ENCODE results near the gene MED14.

Gene MED14

DNA sequence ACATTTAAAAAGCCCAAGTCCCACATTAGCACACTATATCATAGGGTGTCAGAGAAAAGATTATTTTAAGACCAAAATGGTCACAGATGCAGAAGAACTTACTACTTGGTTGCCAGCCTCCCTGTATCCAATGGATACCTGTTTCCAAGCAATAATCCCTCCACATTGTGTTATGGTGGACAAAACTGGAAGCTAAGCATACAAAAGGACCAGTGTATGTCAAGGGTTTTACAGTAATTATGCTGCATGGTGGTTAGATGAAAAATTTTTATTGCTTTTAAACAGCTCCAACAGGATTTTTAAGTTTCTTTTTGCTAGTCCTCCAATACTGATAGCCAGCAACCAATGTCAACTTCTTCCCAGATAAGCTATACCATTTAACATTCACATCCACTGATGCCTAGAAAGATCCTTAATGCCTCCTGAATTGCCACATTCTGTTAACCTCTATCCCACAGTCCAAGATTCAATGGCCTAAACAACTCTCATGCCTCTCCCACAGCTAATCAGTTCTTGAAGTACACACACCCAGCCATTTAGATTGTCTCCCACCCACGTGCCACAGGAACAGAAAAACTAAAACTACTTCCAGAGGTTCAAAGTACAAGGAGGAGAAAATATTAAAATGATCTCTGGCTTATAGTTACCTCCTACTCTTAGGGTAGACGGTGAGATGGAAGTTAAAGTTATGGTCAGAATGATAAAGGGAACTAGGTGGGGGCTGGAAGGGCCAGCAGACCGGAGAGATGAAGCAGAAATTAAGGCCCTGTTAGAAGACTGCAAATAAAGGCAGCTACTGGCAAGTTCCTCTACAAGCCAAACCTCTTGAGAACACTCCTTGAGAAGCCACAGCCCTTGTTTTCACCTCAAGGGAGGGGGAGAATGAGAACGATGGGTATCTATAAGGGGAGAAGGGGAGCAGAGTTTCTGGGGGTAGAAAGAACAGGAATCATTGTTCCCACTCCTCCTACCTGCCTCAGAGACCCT is 5.5 kb downstream of the MED14 start:
- in situ Hi-C loops (cut with MboI; ENCODE audit: low sequenced_read_pairs): no loop called here

DNA sequence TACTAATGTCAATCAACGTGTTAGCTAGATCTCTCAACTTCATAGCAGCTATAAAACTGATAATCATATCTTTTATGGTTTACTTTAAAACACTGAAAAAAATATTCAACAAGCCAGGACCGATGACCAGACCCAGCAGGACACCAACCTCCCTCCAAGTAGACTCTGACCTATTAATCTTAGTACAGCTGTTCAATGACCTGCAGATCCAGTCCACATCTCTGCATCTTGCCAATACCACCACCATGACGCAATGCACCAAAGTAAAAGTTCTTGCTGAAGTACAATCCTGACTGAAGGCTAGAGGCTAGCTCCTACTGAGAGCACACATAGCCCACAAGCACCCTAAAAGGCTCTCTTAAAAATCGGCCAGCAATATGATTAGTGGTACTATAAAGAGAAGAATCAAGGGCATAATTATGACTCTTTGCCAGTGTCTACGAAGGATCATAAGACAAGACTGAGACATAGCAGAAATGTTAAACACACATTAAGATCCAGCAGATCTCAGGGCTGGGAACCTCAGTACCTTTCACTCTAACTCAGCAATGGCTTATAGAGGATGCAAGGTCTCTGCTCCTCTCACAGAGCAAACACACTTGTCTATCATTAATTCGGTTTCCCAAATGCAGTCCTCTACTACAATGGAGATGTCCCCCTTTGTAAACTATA is 7.6 kb downstream of the MED14 start:
- in situ Hi-C loops (cut with MboI; ENCODE audit: low sequenced_read_pairs): no loop called here

DNA sequence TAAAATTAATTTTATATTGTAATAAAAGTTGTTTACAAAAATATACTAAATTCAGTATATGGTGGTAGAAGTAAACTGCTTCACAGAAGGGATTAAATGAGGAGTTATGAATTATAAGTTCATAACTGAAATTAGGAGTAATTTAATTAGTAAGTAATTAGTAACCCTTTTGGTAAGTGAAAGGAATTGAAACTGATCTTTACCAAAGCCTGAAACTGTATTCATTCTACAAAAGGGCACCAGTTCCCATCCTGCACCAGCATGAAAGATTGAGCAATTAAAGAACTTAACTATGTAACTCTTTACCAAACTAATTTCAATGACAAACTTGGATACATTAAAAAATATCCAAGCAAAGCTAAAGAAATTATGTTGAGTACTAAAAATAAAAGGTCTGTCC is 8.2 kb downstream of the MED14 start:
- in situ Hi-C loops (cut with MboI; ENCODE audit: low sequenced_read_pairs): no loop called here

DNA sequence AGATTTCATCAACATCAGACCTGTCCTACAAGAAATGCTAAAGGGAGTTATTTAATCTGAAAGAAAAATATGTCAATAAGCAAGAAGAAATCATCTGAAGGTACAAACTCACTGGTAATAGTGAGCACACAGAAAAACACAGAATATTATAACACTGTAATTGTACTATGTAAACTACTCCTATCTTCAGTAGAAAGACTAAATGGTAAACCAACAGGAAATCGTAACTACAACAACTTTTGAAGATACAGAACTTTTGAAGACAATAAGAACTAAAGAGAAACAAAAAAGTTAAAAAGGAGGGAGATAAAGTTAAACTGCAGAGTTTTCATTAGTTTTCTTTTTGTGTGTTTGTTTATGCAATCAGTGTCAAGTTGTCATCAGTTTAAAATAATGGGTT is 12.4 kb downstream of the MED14 start:
- in situ Hi-C loops (cut with MboI; ENCODE audit: low sequenced_read_pairs): no loop called here

DNA sequence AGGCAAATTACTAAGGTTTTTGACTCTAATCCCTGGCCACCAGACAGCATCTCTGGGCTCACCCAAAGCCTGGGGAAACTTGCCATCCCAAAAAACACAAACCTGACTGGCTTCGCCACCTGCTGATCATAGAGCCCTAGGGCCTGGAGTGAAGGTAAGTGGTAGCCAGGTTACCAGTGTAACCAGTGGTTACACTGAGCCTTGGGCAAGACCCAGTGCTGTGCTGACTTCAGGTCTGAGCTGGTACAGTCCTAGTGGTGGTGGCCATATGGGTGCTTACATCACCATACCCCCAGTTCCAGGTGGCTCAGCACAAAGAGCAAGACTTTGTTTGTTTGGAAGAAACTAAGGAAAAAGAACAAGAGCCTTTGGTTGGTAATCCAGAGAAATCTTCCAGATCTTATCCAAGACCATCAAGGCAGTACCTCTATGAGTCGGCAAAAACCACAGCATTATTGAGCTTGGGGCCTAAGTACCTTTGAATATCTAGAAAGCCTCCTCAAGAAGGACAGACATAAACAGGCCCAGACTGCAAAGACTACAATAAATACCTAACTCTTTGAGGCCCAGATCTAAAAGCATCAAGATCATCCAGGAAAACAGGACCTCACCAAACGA is 13.7 kb downstream of the MED14 start:
- in situ Hi-C loops (cut with MboI; ENCODE audit: low sequenced_read_pairs): no loop called here

DNA sequence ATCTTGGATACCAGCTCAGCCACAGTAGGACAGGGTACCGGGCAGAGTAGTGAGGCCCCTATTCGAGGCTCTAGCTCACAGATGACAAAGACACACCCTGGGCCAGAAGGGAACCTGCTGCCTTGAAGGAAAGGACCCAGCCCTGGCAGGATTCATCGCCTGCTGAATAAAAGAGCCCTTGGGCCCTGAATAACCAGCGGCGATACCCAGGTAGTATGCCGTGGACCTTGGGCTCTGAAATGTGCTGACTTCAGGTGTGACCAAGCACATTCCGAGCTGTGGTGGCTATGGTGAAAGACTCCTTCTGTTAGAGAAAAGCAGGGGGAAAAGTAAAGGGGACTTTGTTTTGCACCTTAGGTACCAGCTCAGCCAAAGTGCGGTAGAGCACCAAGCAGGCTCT is 14.6 kb downstream of the MED14 start:
- in situ Hi-C loops (cut with MboI; ENCODE audit: low sequenced_read_pairs): no loop called here

DNA sequence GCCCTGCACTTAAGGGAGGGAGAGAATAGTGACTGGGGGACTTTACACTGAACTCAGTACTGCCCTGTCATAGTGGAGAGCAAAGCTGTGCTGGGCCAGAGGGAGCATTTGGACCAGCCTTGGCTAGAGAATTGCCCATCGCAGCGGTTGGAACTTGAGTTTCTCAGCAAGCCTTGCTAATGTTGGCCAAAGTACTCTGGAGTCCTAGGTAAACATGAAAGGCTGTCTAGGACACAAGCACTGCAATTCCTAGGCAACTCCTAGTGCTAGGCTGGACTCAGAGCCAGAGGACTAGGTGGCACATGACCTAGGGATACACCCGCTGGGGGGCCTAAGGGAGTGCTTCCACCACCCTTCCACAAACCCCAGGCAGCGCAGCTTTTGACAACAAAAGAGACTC is 15.0 kb downstream of the MED14 start:
- in situ Hi-C loops (cut with MboI; ENCODE audit: low sequenced_read_pairs): no loop called here

DNA sequence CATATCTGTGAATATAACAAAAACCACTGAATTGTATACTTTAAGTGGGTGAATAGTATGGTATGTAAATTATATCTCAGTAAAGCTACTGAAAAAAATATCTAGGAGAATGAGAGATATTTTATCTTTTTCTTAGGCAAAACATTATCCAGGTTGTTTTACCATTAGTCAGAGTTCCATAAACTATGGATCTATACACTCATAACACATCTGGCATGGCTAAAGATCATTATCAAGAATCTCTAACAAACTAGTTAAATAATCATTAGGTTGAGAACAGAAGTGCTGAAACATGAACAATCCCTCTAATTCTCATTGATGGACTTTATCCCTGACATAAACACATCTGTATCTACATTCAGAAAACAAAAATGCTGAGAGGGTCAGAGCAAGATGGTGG is 15.6 kb downstream of the MED14 start:
- in situ Hi-C loops (cut with MboI; ENCODE audit: low sequenced_read_pairs): no loop called here

DNA sequence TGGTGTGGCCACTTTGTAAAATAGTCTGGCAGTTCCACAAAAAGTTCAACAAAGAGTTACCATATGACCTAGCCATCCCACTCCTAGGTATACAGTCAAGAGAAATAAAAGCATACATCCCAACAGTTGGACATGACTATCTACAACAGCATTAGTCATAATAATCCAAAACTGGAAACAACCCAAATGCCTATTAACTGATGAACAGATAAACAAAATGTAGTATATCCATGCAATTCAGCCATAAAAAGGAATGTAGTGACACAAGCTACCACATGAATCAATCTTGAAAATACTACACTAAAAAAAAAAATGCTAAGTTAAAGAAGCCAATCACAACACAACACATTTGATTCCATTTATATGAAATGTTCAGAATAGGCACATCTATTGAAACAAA is 16.1 kb downstream of the MED14 start:
- in situ Hi-C loops (cut with MboI; ENCODE audit: low sequenced_read_pairs): no loop called here

DNA sequence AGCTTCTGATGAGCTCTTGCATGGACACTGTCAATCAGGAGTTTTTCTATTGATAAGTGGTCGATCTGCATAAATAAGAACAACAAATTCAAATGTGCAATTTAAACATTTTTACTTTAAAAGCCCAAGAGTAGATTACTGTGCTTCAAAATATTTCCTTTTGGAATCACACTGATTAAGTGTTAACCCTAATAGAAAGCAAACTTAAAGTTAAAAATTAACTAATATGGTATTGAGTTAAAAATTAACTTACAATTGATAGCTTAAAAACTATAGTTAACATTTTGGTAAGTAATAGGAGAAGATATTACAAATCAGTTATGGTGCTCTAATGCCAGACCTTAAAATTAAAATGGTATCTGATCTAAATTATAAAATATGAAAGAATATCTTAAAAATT is 25.9 kb downstream of the MED14 start:
- in situ Hi-C loops (cut with MboI; ENCODE audit: low sequenced_read_pairs): no loop called here

DNA sequence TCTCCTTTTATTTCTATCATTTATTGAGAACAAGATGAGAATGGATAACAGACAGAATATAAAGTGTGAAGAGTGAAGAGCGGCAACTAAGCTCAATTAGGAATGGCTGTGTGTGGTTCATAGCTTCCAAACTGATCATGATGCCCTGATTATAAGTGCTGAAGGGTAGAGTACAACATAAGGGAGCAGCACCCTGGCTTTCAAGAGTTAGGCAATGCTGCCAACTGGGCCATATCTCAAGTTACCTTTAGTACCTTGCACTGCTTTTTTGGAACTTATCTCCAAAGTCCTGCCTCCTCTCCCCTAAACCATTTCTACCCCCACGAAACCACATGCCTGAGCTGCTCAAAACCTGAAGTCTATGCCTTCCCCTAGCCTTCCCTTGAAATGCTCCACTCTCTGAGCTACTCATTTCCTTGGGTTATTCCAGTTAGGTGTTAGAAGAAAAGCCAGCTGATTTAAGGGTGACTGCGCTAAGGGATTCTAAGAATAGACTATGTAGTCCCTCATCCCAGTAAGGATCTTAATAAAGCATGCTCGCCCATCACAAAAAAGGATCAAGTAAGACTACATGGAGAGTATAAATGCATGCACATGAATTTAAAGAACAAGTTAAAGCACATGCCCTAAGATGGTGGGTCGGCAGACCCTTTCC is 29.6 kb downstream of the MED14 start:
- in situ Hi-C loops (cut with MboI; ENCODE audit: low sequenced_read_pairs): no loop called here

DNA sequence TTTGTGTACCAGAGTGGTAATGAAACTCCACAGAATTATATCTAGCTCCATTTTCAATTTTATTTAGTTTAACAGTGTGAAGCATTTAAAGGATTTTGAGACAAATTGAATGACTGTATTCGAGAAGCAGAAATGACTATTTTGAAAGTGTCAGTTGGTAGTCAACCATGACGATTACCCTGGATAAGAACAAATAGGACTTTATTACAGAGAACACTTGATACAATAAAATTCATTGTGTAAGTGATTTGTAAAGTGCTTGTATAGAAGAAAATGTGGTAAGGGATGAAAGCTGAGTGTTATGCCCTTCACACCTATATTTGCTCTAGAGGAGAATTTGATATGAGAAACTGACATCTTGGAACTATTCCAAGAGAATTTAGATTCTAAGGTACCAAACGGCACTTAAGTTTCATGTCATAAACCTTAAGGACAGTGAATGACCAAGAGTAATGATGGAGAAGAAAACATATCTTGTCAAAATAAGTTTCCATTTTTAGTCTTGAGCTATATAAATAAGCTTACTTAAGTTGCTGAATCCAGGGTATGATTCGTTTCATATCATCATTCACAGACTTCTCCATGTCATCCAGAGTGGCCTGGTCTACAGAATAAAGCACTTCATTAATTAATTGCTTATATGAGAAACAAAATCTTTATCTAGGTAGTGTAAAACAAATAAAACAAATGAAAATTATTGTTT is 34.6 kb downstream of the MED14 start:
- in situ Hi-C loops (cut with MboI; ENCODE audit: low sequenced_read_pairs): no loop called here

DNA sequence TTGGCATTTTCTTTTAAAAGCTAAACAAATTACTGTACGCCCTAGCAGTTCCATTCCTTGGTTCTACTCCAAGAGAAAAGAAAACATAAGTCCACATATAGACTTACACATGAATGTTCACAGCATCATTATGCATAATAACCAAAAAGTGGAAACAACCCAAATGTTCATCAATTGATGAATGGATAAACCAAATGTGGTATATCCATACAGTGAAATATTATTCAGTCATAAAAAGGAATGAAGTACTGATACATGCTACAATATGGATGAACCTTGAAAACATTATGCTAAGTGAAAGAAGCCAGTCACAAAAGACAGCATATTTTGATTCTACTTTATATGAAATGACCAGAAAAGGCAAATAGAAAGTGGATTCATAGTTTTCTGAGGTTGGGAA is 36.5 kb downstream of the MED14 start:
- in situ Hi-C loops (cut with MboI; ENCODE audit: low sequenced_read_pairs): loop anchor here (25.0 kb wide), 1 partner anchor 463 kb away; no protein-coding TSS in a partner anchor

DNA sequence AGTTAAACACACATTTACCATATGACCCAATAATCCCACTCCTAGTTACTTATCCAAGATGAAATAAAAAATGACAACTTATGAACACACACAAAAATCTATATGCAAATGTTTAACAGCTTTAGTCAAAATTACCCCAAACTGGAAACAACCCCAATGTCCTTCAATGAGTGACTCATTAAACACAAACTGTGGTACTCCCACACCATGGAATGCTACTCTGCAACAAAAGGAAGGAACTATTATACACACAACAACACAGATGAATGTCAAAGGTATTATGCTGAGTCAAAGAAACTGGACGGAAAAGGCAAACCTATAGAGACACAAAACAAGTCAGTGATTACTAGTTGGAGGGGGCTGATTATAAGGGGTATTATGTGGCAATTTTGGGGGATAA is 40.5 kb downstream of the MED14 start:
- in situ Hi-C loops (cut with MboI; ENCODE audit: low sequenced_read_pairs): loop anchor here (25.0 kb wide), 1 partner anchor 467 kb away; no protein-coding TSS in a partner anchor

DNA sequence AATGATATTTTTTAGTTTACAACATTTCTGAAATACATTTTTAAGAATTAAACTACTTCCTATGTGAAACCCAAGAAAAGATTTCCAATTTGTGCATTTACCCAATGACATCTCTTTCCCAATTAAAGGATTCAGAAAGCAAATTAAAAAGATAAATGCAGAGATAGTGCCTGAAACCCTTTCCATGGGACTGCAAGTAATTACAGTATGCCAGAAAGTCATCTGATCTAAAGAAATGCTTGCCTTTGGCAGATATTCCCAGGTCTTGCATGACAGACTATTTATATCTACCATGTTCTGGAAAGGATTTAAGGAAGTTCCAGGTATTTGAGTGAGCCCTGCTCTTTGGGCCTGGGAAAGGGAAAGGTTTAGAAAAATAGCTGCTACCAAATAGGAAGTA is 46.4 kb downstream of the MED14 start:
- in situ Hi-C loops (cut with MboI; ENCODE audit: low sequenced_read_pairs): loop anchor here (25.0 kb wide), 1 partner anchor 473 kb away; no protein-coding TSS in a partner anchor

DNA sequence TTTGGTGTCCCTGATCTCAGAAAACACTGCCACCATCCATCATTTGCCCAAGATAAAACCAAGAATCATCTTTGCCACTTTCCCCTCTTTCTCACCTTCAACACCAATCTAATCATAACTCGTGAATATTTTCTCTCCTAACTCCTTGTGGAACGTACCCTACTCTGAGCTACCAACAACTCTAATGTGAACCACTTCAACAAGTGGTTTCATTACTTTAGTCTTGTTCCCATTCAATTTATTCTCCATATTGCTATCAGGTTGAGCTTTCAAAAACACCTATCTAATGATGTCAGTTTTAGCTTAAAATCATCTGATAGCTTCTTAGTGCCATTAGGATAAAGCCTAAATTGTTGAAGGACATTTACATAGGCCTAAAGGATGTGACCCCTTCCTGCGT is 48.2 kb downstream of the MED14 start:
- in situ Hi-C loops (cut with MboI; ENCODE audit: low sequenced_read_pairs): loop anchor here (25.0 kb wide), 1 partner anchor 475 kb away; no protein-coding TSS in a partner anchor

DNA sequence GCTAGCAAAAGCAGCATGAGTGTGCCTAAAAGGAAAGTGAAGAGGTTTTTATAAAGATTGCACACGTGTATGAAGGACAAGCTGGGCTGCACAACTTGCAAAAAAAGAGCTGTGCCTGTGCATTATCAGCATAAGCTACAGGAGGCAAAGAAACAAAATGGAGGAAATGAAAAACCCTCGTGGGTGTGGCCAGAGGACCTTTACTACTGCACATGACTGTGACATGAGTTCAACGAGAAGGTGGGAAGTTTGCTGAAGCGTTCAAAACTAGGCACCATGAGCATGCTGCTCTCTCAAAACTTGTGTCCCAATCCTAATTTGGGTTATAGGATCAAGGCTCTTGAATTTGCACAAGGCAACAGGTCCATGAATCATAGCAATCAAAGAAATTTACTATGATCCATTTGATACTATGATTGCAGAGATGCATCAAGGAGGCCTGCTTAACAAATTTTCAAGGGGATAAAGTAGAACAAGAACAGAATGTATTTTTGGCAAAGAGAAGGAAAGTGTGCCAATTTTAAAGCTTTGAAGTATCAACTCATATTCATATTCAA is 49.9 kb downstream of the MED14 start:
- in situ Hi-C loops (cut with MboI; ENCODE audit: low sequenced_read_pairs): loop anchor here (25.0 kb wide), 1 partner anchor 477 kb away; no protein-coding TSS in a partner anchor

DNA sequence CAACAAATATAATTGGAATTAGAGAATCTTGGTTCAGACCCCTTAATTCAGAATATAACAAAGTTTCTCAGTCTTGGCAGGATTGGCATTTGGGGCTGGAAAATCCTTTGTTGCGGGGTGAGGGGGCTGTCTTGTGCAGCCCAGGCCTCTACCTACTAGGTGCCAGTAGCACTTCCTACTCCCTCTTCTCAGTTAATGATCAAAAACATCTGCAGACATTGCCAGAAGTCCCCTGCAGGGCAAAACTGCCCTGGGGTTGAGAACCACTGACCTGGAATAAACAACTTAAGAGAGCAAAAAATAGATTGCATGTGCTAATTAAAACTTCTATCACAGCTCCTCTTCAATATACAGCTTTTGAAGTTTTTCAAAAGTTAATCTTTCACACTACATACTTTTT is 51.2 kb downstream of the MED14 start:
- in situ Hi-C loops (cut with MboI; ENCODE audit: low sequenced_read_pairs): loop anchor here (25.0 kb wide), 1 partner anchor 478 kb away; no protein-coding TSS in a partner anchor

DNA sequence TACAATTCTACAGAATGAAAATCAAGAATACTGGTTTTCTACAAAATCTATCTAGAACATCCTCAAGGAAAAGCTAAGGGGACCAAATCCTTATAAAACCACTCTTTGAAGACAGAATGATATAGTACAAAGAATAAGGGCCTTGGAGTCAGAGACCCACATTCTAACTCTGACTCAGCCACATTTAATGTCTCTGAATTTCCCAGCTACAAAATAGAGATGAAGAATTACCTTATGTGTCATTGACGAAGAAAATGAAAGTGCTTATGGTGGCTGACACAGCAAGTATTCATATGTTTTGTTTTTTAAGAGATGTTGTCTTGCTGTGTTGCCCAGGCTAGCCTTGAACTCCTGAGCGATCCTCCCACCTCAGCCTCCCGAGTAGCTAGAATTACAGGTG is 52.1 kb downstream of the MED14 start:
- in situ Hi-C loops (cut with MboI; ENCODE audit: low sequenced_read_pairs): loop anchor here (25.0 kb wide), 1 partner anchor 479 kb away; no protein-coding TSS in a partner anchor

DNA sequence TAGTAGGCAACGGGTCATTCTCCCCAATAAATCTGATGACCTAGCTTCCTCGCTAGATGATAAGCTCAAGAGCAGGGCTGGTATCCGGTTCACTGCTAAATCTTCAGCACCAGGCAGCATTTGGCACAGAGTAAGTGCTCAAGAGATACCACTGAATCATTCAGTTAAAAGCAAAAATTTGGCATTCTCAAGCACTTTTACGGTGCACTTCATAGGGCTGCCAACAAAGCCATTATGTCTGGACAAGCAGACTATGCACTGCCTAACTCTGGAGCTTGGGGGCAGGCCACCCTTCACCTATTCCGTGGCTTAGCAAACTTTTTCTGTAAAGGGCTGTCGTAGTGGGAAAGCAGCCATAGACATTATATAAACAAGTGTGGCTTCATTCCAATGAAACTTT is 64.2 kb downstream of the MED14 start:
- in situ Hi-C loops (cut with MboI; ENCODE audit: low sequenced_read_pairs): no loop called here

Measured in HL-60/S4 treated with phorbol 12-myristate 13-acetate at 8.2 ng/mL for 4 days and 3 days (cell line).